Measurements from ENCODE around the gene HCN4. TPM values are rescaled to one million over a fixed set of nuclear protein-coding genes. Genes with fewer than 3 reads are reported as not detected.

Gene HCN4
- total RNA-seq, 4 donors from 2014 or later: under 0.01 to 0.10 TPM; not detected in 2

DNA sequence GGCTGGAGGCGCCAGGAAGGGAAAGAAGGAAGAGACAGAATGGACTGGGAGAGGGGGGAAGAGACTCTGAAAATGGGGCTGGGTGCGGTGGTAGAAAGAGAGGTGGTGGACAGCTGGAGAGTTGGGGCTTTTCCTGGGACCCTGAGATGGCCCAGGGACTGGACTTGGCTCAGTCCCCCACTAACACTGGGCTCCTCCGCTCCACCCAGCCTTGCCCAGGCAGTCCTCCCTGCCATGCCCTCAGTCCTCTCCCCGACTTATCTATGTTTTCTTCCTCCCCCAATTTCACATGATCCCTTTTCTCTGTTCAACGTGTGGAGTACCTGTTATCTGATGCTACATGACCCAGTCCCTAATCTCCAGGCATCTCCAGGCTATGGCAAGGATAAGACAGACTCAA is 6.3 kb upstream of the HCN4 start:
- Histone ChIP-seq H3K4me3 (replicated peaks in 1 of 3) (no peak overlapping the region), H3K27ac (no peak overlapping the region), H3K4me1 (no peaks in the 10 kb centered on the region), H3K36me3 (no peaks in the 10 kb centered on the region), H3K9me3 (no peaks in the 10 kb centered on the region), H3K27me3 (peaks cover 4% of the 10 kb centered on the region)
- 55 to 56% methylated on average over 5 of the region's 5 CpGs for WGBS, 2 donors
- TF ChIP-seq CTCF (IDR thresholded peaks at IDR 0.05) (no peak), POLR2A (IDR thresholded peaks at IDR 0.05) (no peak)
- intact Hi-C loops (cut with DNase I): no loop called here
- no peak for DNase-seq

DNA sequence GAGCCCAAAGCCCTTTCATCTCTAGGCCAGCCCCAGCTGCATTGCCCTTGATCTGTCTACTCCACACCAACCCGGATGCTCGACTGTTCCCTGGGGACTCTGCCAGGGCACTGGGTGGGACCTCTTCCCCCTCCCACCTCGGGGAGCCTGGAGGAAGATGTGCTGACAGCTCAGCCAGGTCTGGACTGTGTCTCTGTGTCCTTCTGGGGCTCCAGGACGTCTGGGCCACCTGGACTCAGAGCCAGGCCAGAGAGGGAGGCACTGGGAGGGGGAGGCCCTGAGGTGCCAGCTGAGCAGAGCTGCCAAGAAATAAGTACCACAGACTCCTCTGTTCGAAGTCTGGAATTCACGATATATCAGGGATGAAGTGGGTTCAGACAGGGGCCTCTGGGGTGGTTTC is 5.8 kb upstream of the HCN4 start:
- H3K4me1 ChIP-seq: no peaks in the 10 kb centered on the region
- TF ChIP-seq POLR2A (IDR thresholded peaks at IDR 0.05) (no peak), CTCF (IDR thresholded peaks at IDR 0.05) (no peak)
- WGBS, 2 donors: 22 to 36% methylated on average over 6 of the region's 6 CpGs
- no peaks in the 10 kb centered on the region for H3K36me3 ChIP-seq
- H3K9me3 ChIP-seq: no peaks in the 10 kb centered on the region
- no peak for DNase-seq
- intact Hi-C loops (cut with DNase I): no loop called here
- H3K27me3 ChIP-seq: peaks cover 4% of the 10 kb centered on the region
- H3K4me3 ChIP-seq (replicated peaks in 1 of 3): no peak overlapping the region
- no peak overlapping the region for H3K27ac ChIP-seq

- H3K27me3 ChIP-seq: peaks cover 9% of the 10 kb centered on the region
- H3K4me3 ChIP-seq (replicated peaks in 1 of 3): no peak overlapping the region
- no peak overlapping the region for H3K27ac ChIP-seq
- H3K9me3 ChIP-seq: no peaks in the 10 kb centered on the region
- TF ChIP-seq POLR2A (IDR thresholded peaks at IDR 0.05): no peak
- TF ChIP-seq CTCF (IDR thresholded peaks at IDR 0.05): no peak
- peaks cover 0 to 11% of the 10 kb centered on the region in 2 donors for H3K4me1 ChIP-seq
- H3K36me3 ChIP-seq: no peaks in the 10 kb centered on the region
- WGBS, 2 donors: 70 to 75% methylated on average over 1 of the region's 1 CpG
- intact Hi-C loops (cut with DNase I): no loop called here
- no peak for DNase-seq
Observed at GRCh38 chr15:73373221-73373620, 4.5 kb upstream of the HCN4 start.

DNA sequence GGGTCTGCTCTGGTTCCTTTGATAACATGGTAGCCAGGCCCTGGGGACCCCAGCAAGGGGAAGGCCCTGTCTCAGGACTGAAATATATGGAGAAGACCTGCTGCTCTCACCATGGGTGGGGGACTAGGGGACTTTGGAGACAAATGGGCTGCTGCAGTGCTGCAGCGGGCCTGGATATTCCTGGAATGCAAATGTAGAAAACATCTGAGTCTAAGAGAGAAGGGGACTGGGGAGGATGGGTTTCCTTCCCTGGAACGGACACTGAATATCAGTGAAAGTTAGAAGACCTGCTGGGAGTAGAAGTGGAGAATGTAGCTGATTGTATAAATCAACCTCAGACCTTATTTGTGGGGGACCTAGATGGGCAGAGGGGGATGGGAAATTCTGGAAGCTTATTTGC is 3.1 kb upstream of the HCN4 start:
- H3K9me3 ChIP-seq: no peaks in the 10 kb centered on the region
- H3K4me1 ChIP-seq: peaks cover 0 to 16% of the 10 kb centered on the region in 2 donors
- no peak overlapping the region for H3K27ac ChIP-seq
- H3K4me3 ChIP-seq (replicated peaks in 1 of 3): no peak overlapping the region
- DNase-seq: no peak
- no peaks in the 10 kb centered on the region for H3K36me3 ChIP-seq
- peaks cover 15% of the 10 kb centered on the region for H3K27me3 ChIP-seq
- intact Hi-C loops (cut with DNase I): no loop called here
- WGBS, 2 donors: 73 to 75% methylated on average over 2 of the region's 2 CpGs
- TF ChIP-seq POLR2A (IDR thresholded peaks at IDR 0.05): no peak

- no peaks in the 10 kb centered on the region for H3K36me3 ChIP-seq
- H3K27ac ChIP-seq: no peak overlapping the region
- H3K4me3 ChIP-seq (replicated peaks in 1 of 3): no peak overlapping the region
- intact Hi-C loops (cut with DNase I): no loop called here
- no peak for TF ChIP-seq POLR2A (IDR thresholded peaks at IDR 0.05)
- 58 to 66% methylated on average over 3 of the region's 3 CpGs for WGBS, 2 donors
- DNase-seq: no peak
- peaks cover 16% of the 10 kb centered on the region for H3K27me3 ChIP-seq
- H3K9me3 ChIP-seq: no peaks in the 10 kb centered on the region
- peaks cover 0 to 16% of the 10 kb centered on the region in 2 donors for H3K4me1 ChIP-seq
Observed at GRCh38 chr15:73370151-73370550, 1.4 kb upstream of the HCN4 start.

DNA sequence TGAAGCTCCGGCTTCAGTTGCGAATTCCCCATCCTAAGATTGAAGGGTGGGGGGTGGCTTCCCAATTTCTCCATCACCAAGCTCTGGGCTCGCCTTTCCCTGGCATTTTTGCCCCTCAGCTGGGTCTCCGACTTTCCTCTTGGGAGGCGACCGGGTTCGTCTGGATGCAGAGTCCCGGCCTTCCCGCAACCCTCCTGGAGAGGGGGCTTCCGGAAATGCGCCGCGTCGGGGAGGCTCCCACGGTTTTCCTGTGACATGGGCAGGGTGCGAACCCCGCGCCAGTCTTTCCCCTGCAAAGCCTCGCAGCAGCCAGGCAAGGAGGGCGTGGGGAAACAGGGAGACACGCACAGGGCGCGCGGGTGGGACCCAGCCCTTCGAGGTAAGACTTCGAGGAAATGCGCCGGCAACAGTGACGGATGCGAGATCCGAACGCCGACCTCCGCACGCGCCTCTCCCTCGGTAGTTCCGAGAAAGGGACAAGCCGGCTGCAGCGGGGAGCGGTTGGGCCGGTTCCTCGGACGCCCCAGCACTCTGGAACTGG is 466 bp upstream of the HCN4 start:
- TF ChIP-seq CTCF (IDR thresholded peaks at IDR 0.05) (no peak), POLR2A (IDR thresholded peaks at IDR 0.05) (no peak)
- intact Hi-C loops (cut with DNase I): no loop called here
- H3K4me3 ChIP-seq (replicated peaks in 1 of 3): peak overlapping the region in 1 of 3 donors; percentile 28
- no peak for DNase-seq
- H3K4me1 ChIP-seq: peaks cover 0 to 16% of the 10 kb centered on the region in 2 donors
- no peaks in the 10 kb centered on the region for H3K9me3 ChIP-seq
- WGBS, 2 donors: 3 to 4% methylated on average over 20 to 29 of the region's 44 CpGs
- no peaks in the 10 kb centered on the region for H3K36me3 ChIP-seq
- no peak overlapping the region for H3K27ac ChIP-seq
- peaks cover 12% of the 10 kb centered on the region for H3K27me3 ChIP-seq

Measured in thyroid gland (tissue), 4 donors.